HCT116 (cell line): ENCODE data around the gene NDUFA8. TPM values are rescaled to one million over a fixed set of nuclear protein-coding genes. Genes with fewer than 3 reads are reported as not detected.

Experiments
- ATAC-seq: fragments of 200-7000 bp; cut with Tn5 transposase; 2 replicates; pipeline ENCODE4 v1.9.1; 2020; ENCODE audit warnings: mild to moderate bottlenecking, moderate library complexity
- BruUV-seq: library from RNA; stranded (reverse); fragments of 400-500 nt; replicated peaks from 2 replicates; lab custom pipeline; 2021; lab: Mats Ljungman, UMichigan
- CTCF ChIA-PET: fragments of 300-600 bp; sonication (Branson Sonifier 250); formaldehyde crosslinking; loops from one replicate; lab custom pipeline; 2021; ENCODE audit warnings: antibody characterized with exemption; lab: Charles Lee
- POLR2A ChIA-PET: fragments of 300-600, 350-600 bp; sonication (Branson Sonifier 250); formaldehyde crosslinking; loops from one replicate; lab custom pipeline; 2021; ENCODE audit warnings: antibody characterized with exemption; lab: Charles Lee
- RAD21 ChIA-PET, 2 experiments: fragments of 300-600 bp; sonication (Branson Sonifier 250); formaldehyde crosslinking; loops; one replicate each; lab custom pipeline; 2023; ENCODE audit warnings: low total read pairs in 2 of 2; ENCODE audit not compliant: uncharacterized antibody in 2 of 2, unreplicated experiment in 2 of 2, low non-redundant PET in 1 of 2; lab: Charles Lee
- DNase-seq: peaks from one replicate; pipeline ENCODE4 v3.0.0-alpha.2; 2010; ENCODE audit warnings: low read depth, low spot score
- H2AFZ ChIP-seq: fragments of 200-600 bp; shearing (Covaris generic), sonication (generic); 2 replicates; pipeline ENCODE4 v1.6.1; 2017; ENCODE audit warnings: low read depth, mixed run types, mixed read lengths, antibody characterized with exemption, low read length; ENCODE audit not compliant: poor library complexity, severe bottlenecking
- H3K27ac ChIP-seq: 2 replicates; pipeline ENCODE4 v1.5.1; 2012; ENCODE audit warnings: low read depth, low read length
- H3K27me3 ChIP-seq: fragments of 200-600 bp; sonication (generic); 2 replicates; pipeline ENCODE4 v1.6.1; 2016; ENCODE audit warnings: mixed run types, low read length, mixed read lengths; ENCODE audit not compliant: insufficient read depth
- H3K36me3 ChIP-seq, 2 experiments: fragments of 200-500 bp in 1 of 2; fragments of 200-600 bp in 1 of 2; sonication (Bioruptor generic) in 1 of 2; sonication (generic) in 1 of 2; 2 replicates each; pipeline versions ENCODE4 v1.5.1 to v1.6.1; 2014 to 2016; ENCODE audit warnings: low read length in 2 of 2, inconsistent platforms in 1 of 2, mixed read lengths in 1 of 2, mixed run types in 1 of 2; ENCODE audit not compliant: insufficient read depth in 2 of 2, control insufficient read depth in 1 of 2
- H3K4me1 ChIP-seq, 2 experiments: fragments of 200-600 bp in 1 of 2; sonication (generic) in 1 of 2; 2 replicates each; pipeline versions ENCODE4 v1.5.1 to v1.6.1; 2012 to 2017; ENCODE audit warnings: low read length in 2 of 2, inconsistent platforms in 1 of 2, mild to moderate bottlenecking in 1 of 2, mixed read lengths in 1 of 2, mixed run types in 1 of 2, moderate library complexity in 1 of 2; ENCODE audit not compliant: insufficient read depth in 2 of 2, control insufficient read depth in 1 of 2
- H3K4me2 ChIP-seq: fragments of 200-600 bp; sonication (generic); 2 replicates; pipeline ENCODE4 v1.6.1; 2017; ENCODE audit warnings: mixed run types, low read length, mixed read lengths
- H3K4me3 ChIP-seq, 2 experiments: fragments of 200-600 bp in 1 of 2; sonication (generic) in 1 of 2; replicated peaks in 1 of 2; 2 replicates each; pipeline ENCODE4 v1.5.1; 2011 to 2016; ENCODE audit warnings: low read length in 2 of 2, control low read depth in 1 of 2, low read depth in 1 of 2, mild to moderate bottlenecking in 1 of 2, mixed read lengths in 1 of 2, mixed run types in 1 of 2
- H3K79me2 ChIP-seq: fragments of 200-600 bp; sonication (generic); 2 replicates; pipeline ENCODE4 v1.6.1; 2017; ENCODE audit warnings: mild to moderate bottlenecking, mixed run types, low read length, moderate library complexity, mixed read lengths; ENCODE audit not compliant: insufficient read depth
- H3K9ac ChIP-seq: fragments of 200-600 bp; sonication (generic); 2 replicates; pipeline ENCODE4 v1.6.1; 2016; ENCODE audit warnings: low read length, mixed read lengths
- H3K9me2 ChIP-seq: fragments of 200-600 bp; sonication (generic), shearing (Covaris generic); 2 replicates; pipeline ENCODE4 v1.6.1; 2017; ENCODE audit warnings: mixed run types, mild to moderate bottlenecking, moderate library complexity; ENCODE audit not compliant: insufficient read depth
- H3K9me3 ChIP-seq, 2 experiments: fragments of 200-500 bp in 1 of 2; fragments of 200-600 bp in 1 of 2; sonication (Bioruptor generic) in 1 of 2; sonication (generic) in 1 of 2; 2 replicates each; pipeline ENCODE4 v1.6.1; 2014 to 2017; ENCODE audit warnings: low read length in 2 of 2, mixed read lengths in 2 of 2, inconsistent platforms in 1 of 2, low read depth in 1 of 2, mild to moderate bottlenecking in 1 of 2, mixed run types in 1 of 2, moderate library complexity in 1 of 2; ENCODE audit not compliant: control insufficient read depth in 1 of 2, insufficient read depth in 1 of 2
- H4K20me1 ChIP-seq: fragments of 200-600 bp; sonication (generic), shearing (Covaris generic); 2 replicates; pipeline ENCODE4 v1.6.1; 2017; ENCODE audit warnings: mixed run types, mild to moderate bottlenecking, moderate library complexity; ENCODE audit not compliant: insufficient read depth
- EGR1 ChIP-seq: IDR thresholded peaks from 2 replicates; pipeline ENCODE4 v1.6.1; 2012; ENCODE audit warnings: low read depth
- ELF1 ChIP-seq: IDR thresholded peaks from 2 replicates; pipeline ENCODE4 v1.6.1; 2012; ENCODE audit warnings: low read depth, borderline replicate concordance
- EZH2 ChIP-seq: fragments of 200-600 bp; sonication (generic); IDR thresholded peaks from 2 replicates; pipeline ENCODE4 v1.6.1; 2017; ENCODE audit warnings: antibody characterized with exemption, mixed run types
- EZH2phosphoT487 ChIP-seq: fragments of 200-600 bp; IDR thresholded peaks from 2 replicates; pipeline ENCODE4 v1.6.1; 2018; ENCODE audit warnings: antibody characterized with exemption, borderline replicate concordance
- FOSL1 ChIP-seq: IDR thresholded peaks from 2 replicates; pipeline ENCODE4 v1.6.1; 2012; ENCODE audit warnings: low read depth
- JUND ChIP-seq: IDR thresholded peaks from 2 replicates; pipeline ENCODE4 v1.6.1; 2012
- POLR2A ChIP-seq: IDR thresholded peaks from 2 replicates; pipeline ENCODE4 v1.7.0; 2011; ENCODE audit warnings: borderline replicate concordance; ENCODE audit not compliant: insufficient read depth, insufficient read length; ENCODE audit errors: extremely low read depth
- RAD21 ChIP-seq: IDR thresholded peaks from 2 replicates; pipeline ENCODE4 v1.6.1; 2012; ENCODE audit warnings: low read depth, mild to moderate bottlenecking
- REST ChIP-seq: IDR thresholded peaks from 2 replicates; pipeline ENCODE4 v1.6.1; 2012; ENCODE audit warnings: low read depth
- SP1 ChIP-seq: IDR thresholded peaks from 2 replicates; pipeline ENCODE4 v1.6.1; 2012; ENCODE audit warnings: low read depth
- SRF ChIP-seq: IDR thresholded peaks from 2 replicates; pipeline ENCODE4 v1.6.1; 2012; ENCODE audit warnings: low read depth
- TCF7L2 ChIP-seq: IDR thresholded peaks from 2 replicates; pipeline ENCODE4 v1.7.0; 2011; ENCODE audit warnings: borderline replicate concordance, inconsistent platforms; ENCODE audit not compliant: insufficient read depth, insufficient read length; ENCODE audit errors: extremely low read depth
- ZFX ChIP-seq: fragments of 450-650 bp; IDR thresholded peaks from 2 replicates; pipeline ENCODE4 v1.6.1; 2017
- ZNF274 ChIP-seq: fragments of 200-500 bp; sonication (Bioruptor generic); IDR thresholded peaks from 2 replicates; pipeline ENCODE4 v1.6.1; 2014; ENCODE audit warnings: mild to moderate bottlenecking, low read depth, low read length, inconsistent platforms
- intact Hi-C: fragments of 100-400 bp; cut with micrococcal nuclease; formaldehyde crosslinking; loops from 2 replicates; pipeline ENCODE4 v1.10.0; 2022
- total RNA-seq: library from RNA; stranded (reverse); gene quantifications from one replicate; pipeline ENCODE4 v1.2.1, GENCODE V29; 2021; ENCODE audit not compliant: unreplicated experiment
- TF ChIP-seq, protein P1 (sequence below), 3 experiments: fragments of 200-600 bp in 1 of 3; sonication (generic) in 1 of 3; IDR thresholded peaks in 2 of 3; conservative IDR thresholded peaks in 1 of 3; 2 replicates each; pipeline ENCODE4 v1.5.1; 2012 to 2017; ENCODE audit warnings: low read depth in 2 of 3, low read length in 2 of 3, antibody characterized with exemption in 1 of 3, borderline replicate concordance in 1 of 3, control low read depth in 1 of 3, mild to moderate bottlenecking in 1 of 3, mixed read lengths in 1 of 3, mixed run types in 1 of 3, moderate library complexity in 1 of 3; ENCODE audit not compliant: insufficient read depth in 1 of 3
- TF ChIP-seq, protein P2 (sequence below): IDR thresholded peaks from 2 replicates; pipeline ENCODE4 v1.6.1; 2012

Gene NDUFA8
- total RNA-seq, 1 experiment from 2014 or later = 84.5 TPM

DNA sequence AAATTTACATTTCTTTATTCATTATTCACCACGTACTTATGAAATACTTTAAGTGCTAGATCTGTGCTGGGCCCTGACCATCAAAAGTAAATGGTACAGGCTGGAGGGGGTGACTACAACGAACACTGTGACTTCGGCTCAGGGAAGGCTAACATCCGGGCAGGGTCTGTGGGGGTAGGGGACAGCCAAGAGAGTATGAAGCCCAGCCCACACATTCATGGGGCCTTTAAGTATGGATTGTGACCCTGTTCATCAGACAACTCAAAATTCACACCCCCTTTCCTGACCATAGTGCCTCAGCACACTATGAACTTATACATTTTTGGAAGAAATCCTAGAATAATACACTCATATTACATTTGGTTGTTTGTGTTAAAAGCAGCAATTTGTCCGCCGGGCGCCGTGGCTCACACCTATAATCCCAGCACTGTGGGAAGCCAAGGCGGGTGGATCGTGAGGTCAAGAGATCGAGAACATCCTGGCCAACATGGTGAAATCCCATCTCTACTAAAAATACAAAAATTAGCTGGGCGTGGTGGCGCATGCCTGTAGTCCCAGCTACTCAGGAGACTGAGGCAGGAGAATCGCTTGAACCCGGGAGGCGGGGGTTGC lies 33.4 kb upstream of the NDUFA8 start:
- H3K9me3 ChIP-seq = no peaks in the 10 kb centered on the region
- no peaks in the 10 kb centered on the region for H3K79me2 ChIP-seq
- H3K9ac ChIP-seq = no peak overlapping the region
- no peak overlapping the region for H2AFZ ChIP-seq
- H3K27ac ChIP-seq = no peak overlapping the region
- ATAC-seq (no peak), DNase-seq (no peak)
- ChIA-PET POLR2A (no interaction called here), CTCF (no interaction called here), RAD21 (no interaction called here)
- no peaks in the 10 kb centered on the region for H3K27me3 ChIP-seq
- intact Hi-C loops = no loop called here
- no peaks in the 10 kb centered on the region for H3K36me3 ChIP-seq
- no TSS peak for BruUV-seq
- no peaks in the 10 kb centered on the region for H3K4me1 ChIP-seq
- no peak overlapping the region for H3K4me2 ChIP-seq
- no peak overlapping the region for H3K4me3 ChIP-seq
- TF ChIP-seq ZNF274 = no peak
- no peak for TF ChIP-seq SRF
- TF ChIP-seq JUND = no peak
- no peak for TF ChIP-seq ELF1
- no peak for TF ChIP-seq FOSL1
- TF ChIP-seq EZH2phosphoT487 = no peak
- TF ChIP-seq, protein P1, sequence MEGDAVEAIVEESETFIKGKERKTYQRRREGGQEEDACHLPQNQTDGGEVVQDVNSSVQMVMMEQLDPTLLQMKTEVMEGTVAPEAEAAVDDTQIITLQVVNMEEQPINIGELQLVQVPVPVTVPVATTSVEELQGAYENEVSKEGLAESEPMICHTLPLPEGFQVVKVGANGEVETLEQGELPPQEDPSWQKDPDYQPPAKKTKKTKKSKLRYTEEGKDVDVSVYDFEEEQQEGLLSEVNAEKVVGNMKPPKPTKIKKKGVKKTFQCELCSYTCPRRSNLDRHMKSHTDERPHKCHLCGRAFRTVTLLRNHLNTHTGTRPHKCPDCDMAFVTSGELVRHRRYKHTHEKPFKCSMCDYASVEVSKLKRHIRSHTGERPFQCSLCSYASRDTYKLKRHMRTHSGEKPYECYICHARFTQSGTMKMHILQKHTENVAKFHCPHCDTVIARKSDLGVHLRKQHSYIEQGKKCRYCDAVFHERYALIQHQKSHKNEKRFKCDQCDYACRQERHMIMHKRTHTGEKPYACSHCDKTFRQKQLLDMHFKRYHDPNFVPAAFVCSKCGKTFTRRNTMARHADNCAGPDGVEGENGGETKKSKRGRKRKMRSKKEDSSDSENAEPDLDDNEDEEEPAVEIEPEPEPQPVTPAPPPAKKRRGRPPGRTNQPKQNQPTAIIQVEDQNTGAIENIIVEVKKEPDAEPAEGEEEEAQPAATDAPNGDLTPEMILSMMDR (IDR thresholded peaks at IDR 0.05 in 2 of 3, conservative IDR thresholded peaks at IDR 0.05 in 1 of 3; ENCODE audit: borderline replicate concordance in 1 of 3, insufficient read depth in 1 of 3, low read depth in 2 of 3, low read length in 2 of 3) = no peak
- TF ChIP-seq, protein P2, sequence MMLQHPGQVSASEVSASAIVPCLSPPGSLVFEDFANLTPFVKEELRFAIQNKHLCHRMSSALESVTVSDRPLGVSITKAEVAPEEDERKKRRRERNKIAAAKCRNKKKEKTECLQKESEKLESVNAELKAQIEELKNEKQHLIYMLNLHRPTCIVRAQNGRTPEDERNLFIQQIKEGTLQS = no peak
- no peak for TF ChIP-seq SP1
- no peak for TF ChIP-seq EZH2
- no peak for TF ChIP-seq ZFX
- no peak for TF ChIP-seq EGR1
- no peak for TF ChIP-seq POLR2A
- no peak for TF ChIP-seq REST
- TF ChIP-seq TCF7L2 = no peak
- TF ChIP-seq RAD21 = no peak
- H4K20me1 ChIP-seq = no peaks in the 10 kb centered on the region
- no peaks in the 10 kb centered on the region for H3K9me2 ChIP-seq
